IMR-90 (cell line): ENCODE measurements around the gene ST6GALNAC3. TPM values are rescaled to one million over a fixed set of nuclear protein-coding genes. Genes with fewer than 3 reads are reported as not detected.

Experiments
- ATAC-seq: fragments of 200-7000 bp; cut with Tn5 transposase; 2 replicates; pipeline ENCODE4 v1.9.1; 2020; ENCODE audit warnings: low read depth, mild to moderate bottlenecking, moderate library complexity
- BruUV-seq: library from RNA; stranded (reverse); fragments of 400-500 nt; replicated peaks from 2 replicates; lab custom pipeline; 2021; lab: Mats Ljungman, UMichigan
- CTCF ChIA-PET: fragments of 300-600 bp; formaldehyde crosslinking; extraction: SDS; loops from one replicate; lab custom pipeline; 2021; ENCODE audit warnings: antibody characterized with exemption; lab: Yijun Ruan, JAX
- POLR2A ChIA-PET: fragments of 300-600 bp; sonication (Branson Sonifier 250); formaldehyde crosslinking; loops from one replicate; lab custom pipeline; 2022; ENCODE audit warnings: antibody characterized with exemption; ENCODE audit not compliant: unreplicated experiment; lab: Charles Lee
- DNase-seq: peaks from one replicate; pipeline ENCODE4 v3.0.0; 2013
- H2AFZ ChIP-seq: replicated peaks from 2 replicates; pipeline ENCODE3; 2013; ENCODE audit warnings: low read length, mild to moderate bottlenecking; ENCODE audit not compliant: poor library complexity
- H2AK5ac ChIP-seq: 2 replicates; pipeline ENCODE4 v1.6.1; 2013; ENCODE audit warnings: low read depth, low read length, inconsistent platforms
- H2AK9ac ChIP-seq: replicated peaks from 2 replicates; pipeline ENCODE3; 2013; ENCODE audit warnings: mild to moderate bottlenecking, low read depth, low read length, moderate library complexity; ENCODE audit not compliant: poor library complexity
- H2BK120ac ChIP-seq: 2 replicates; pipeline ENCODE4 v1.6.1; 2013; ENCODE audit warnings: low read depth, low read length, inconsistent platforms
- H2BK15ac ChIP-seq: 3 replicates; pipeline ENCODE4 v1.6.1; 2013; ENCODE audit warnings: low read depth, low read length, inconsistent platforms
- H2BK20ac ChIP-seq: 2 replicates; pipeline ENCODE4 v1.6.1; 2013; ENCODE audit warnings: low read depth, mild to moderate bottlenecking, inconsistent platforms, low read length, moderate library complexity
- H2BK5ac ChIP-seq: 2 replicates; pipeline ENCODE4 v1.6.1; 2013; ENCODE audit warnings: mild to moderate bottlenecking, low read depth, low read length, inconsistent platforms; ENCODE audit not compliant: poor library complexity, severe bottlenecking
- H3K14ac ChIP-seq: replicated peaks from 2 replicates; pipeline ENCODE4 v1.6.1; 2013; ENCODE audit warnings: low read depth, low read length, inconsistent platforms
- H3K18ac ChIP-seq: 2 replicates; pipeline ENCODE4 v1.6.1; 2013; ENCODE audit warnings: low read depth, low read length, control low read depth
- H3K23ac ChIP-seq: 2 replicates; pipeline ENCODE4 v1.6.1; 2013; ENCODE audit warnings: low read depth, low read length, inconsistent platforms
- H3K27ac ChIP-seq: 2 replicates; pipeline ENCODE4 v1.5.1; 2013; ENCODE audit warnings: mild to moderate bottlenecking, control low read depth, low read length; ENCODE audit not compliant: insufficient read depth
- H3K27me3 ChIP-seq: 2 replicates; pipeline ENCODE4 v1.6.1; 2013; ENCODE audit warnings: low read length; ENCODE audit not compliant: control insufficient read depth, insufficient read depth
- H3K36me3 ChIP-seq: 2 replicates; pipeline ENCODE4 v1.6.1; 2013; ENCODE audit warnings: low read length, mixed read lengths; ENCODE audit not compliant: control insufficient read depth, insufficient read depth
- H3K4ac ChIP-seq: 2 replicates; pipeline ENCODE4 v1.6.1; 2013; ENCODE audit warnings: low read depth, low read length, inconsistent platforms
- H3K4me1 ChIP-seq: 2 replicates; pipeline ENCODE4 v1.6.1; 2013; ENCODE audit warnings: low read length, mixed read lengths; ENCODE audit not compliant: control insufficient read depth, insufficient read depth
- H3K4me2 ChIP-seq: 2 replicates; pipeline ENCODE4 v1.6.1; 2013; ENCODE audit warnings: low read depth, mild to moderate bottlenecking, control low read depth, low read length, moderate library complexity
- H3K4me3 ChIP-seq: 2 replicates; pipeline ENCODE4 v1.5.1; 2013; ENCODE audit warnings: low read depth, mild to moderate bottlenecking, control low read depth, low read length, moderate library complexity; ENCODE audit not compliant: insufficient read depth
- H3K56ac ChIP-seq: 2 replicates; pipeline ENCODE4 v1.6.1; 2013; ENCODE audit warnings: low read length, inconsistent platforms; ENCODE audit not compliant: insufficient read depth; ENCODE audit errors: extremely low read depth
- H3K79me1 ChIP-seq, 2 experiments: 2 replicates each; pipeline ENCODE4 v1.6.1; 2013; ENCODE audit warnings: low read length in 2 of 2, inconsistent platforms in 1 of 2, low read depth in 1 of 2
- H3K9ac ChIP-seq: 2 replicates; pipeline ENCODE4 v1.6.1; 2013; ENCODE audit warnings: low read depth, low read length, control low read depth
- H3K9me1 ChIP-seq: 2 replicates; pipeline ENCODE4 v1.6.1; 2013; ENCODE audit warnings: low read length, inconsistent platforms; ENCODE audit not compliant: insufficient read depth
- H3K9me3 ChIP-seq: 2 replicates; pipeline ENCODE4 v1.6.1; 2013; ENCODE audit warnings: low read length; ENCODE audit not compliant: control insufficient read depth, insufficient read depth
- H4K20me1 ChIP-seq: 2 replicates; pipeline ENCODE4 v1.6.1; 2013; ENCODE audit warnings: low read length, inconsistent platforms; ENCODE audit not compliant: insufficient read depth
- H4K5ac ChIP-seq: 2 replicates; pipeline ENCODE4 v1.6.1; 2013; ENCODE audit warnings: mild to moderate bottlenecking, low read depth, low read length, control low read depth
- H4K8ac ChIP-seq, 2 experiments: 2 replicates each; pipeline ENCODE4 v1.6.1; 2013; ENCODE audit warnings: low read depth in 2 of 2, low read length in 2 of 2, control low read depth in 1 of 2, inconsistent platforms in 1 of 2
- H4K91ac ChIP-seq: 2 replicates; pipeline ENCODE4 v1.6.1; 2013; ENCODE audit warnings: low read depth, low read length, inconsistent platforms; ENCODE audit not compliant: insufficient read depth
- BHLHE40 ChIP-seq: fragments of 150-350 bp; IDR thresholded peaks from 2 replicates; pipeline ENCODE4 v1.6.1; 2016; ENCODE audit warnings: mild to moderate bottlenecking, low read depth, low read length
- CEBPB ChIP-seq: IDR thresholded peaks from 2 replicates; pipeline ENCODE4 v1.6.1; 2012; ENCODE audit warnings: low read depth, low read length, improper control_type of control experiment
- CHD1 ChIP-seq: IDR thresholded peaks from 2 replicates; pipeline ENCODE4 v1.6.1; 2012; ENCODE audit warnings: low read depth, low read length, improper control_type of control experiment
- CTCF ChIP-seq: conservative IDR thresholded peaks from 2 replicates; pipeline ENCODE4 v1.5.1; 2012; ENCODE audit warnings: mild to moderate bottlenecking, low read depth, low read length, improper control_type of control experiment
- ELK1 ChIP-seq: fragments of 150-350 bp; IDR thresholded peaks from 2 replicates; pipeline ENCODE4 v1.6.1; 2016; ENCODE audit warnings: low read depth, mild to moderate bottlenecking, low read length, moderate library complexity, borderline replicate concordance
- FOS ChIP-seq: fragments of 150-350 bp; IDR thresholded peaks from 2 replicates; pipeline ENCODE4 v1.6.1; 2016; ENCODE audit warnings: low read depth, low read length
- MAFK ChIP-seq: IDR thresholded peaks from 2 replicates; pipeline ENCODE4 v1.6.1; 2012; ENCODE audit warnings: low read depth, low read length, improper control_type of control experiment
- MAZ ChIP-seq: IDR thresholded peaks from 2 replicates; pipeline ENCODE4 v1.6.1; 2012; ENCODE audit warnings: low read depth, mild to moderate bottlenecking, low read length, improper control_type of control experiment, moderate library complexity, borderline replicate concordance
- MXI1 ChIP-seq: IDR thresholded peaks from 2 replicates; pipeline ENCODE4 v1.6.1; 2012; ENCODE audit warnings: low read depth, mild to moderate bottlenecking, low read length, moderate library complexity, borderline replicate concordance
- NFE2L2 ChIP-seq: fragments of 150-350 bp; IDR thresholded peaks from 2 replicates; pipeline ENCODE4 v1.6.1; 2016; ENCODE audit warnings: low read depth, mild to moderate bottlenecking, low read length
- POLR2A ChIP-seq: IDR thresholded peaks from 2 replicates; pipeline ENCODE4 v1.6.1; 2012; ENCODE audit warnings: mild to moderate bottlenecking, low read depth, low read length
- RAD21 ChIP-seq: IDR thresholded peaks from 2 replicates; pipeline ENCODE4 v1.6.1; 2012; ENCODE audit warnings: low read length, improper control_type of control experiment
- RCOR1 ChIP-seq: IDR thresholded peaks from 2 replicates; pipeline ENCODE4 v1.6.1; 2012; ENCODE audit warnings: mild to moderate bottlenecking, low read length, improper control_type of control experiment; ENCODE audit not compliant: insufficient replicate concordance
- RFX5 ChIP-seq: IDR thresholded peaks from 2 replicates; pipeline ENCODE4 v1.8.0; 2012; ENCODE audit warnings: low read depth, mild to moderate bottlenecking, low read length, moderate library complexity
- SMC3 ChIP-seq: fragments of 150-350 bp; IDR thresholded peaks from 2 replicates; pipeline ENCODE4 v1.6.1; 2016; ENCODE audit warnings: low read depth, mild to moderate bottlenecking, antibody characterized with exemption, low read length, moderate library complexity
- USF2 ChIP-seq: fragments of 150-350 bp; IDR thresholded peaks from 2 replicates; pipeline ENCODE4 v1.6.1; 2017; ENCODE audit warnings: mild to moderate bottlenecking, antibody characterized with exemption, low read length, low read depth
- WGBS, 2 experiments: methylation state at CpG; one replicate each; pipeline versions ENCODE4 v1.1.5 to v1.1.7; 2013; ENCODE audit warnings: missing lambda C conversion rate in 2 of 2; ENCODE audit not compliant: insufficient read length in 1 of 2; ENCODE audit errors: extremely low coverage in 2 of 2; 5-methylcytosine and 5-hydroxymethylcytosine counted together
- dilution Hi-C: fragments of 300-500 bp; cut with HindIII; formaldehyde crosslinking; loops from one replicate; pipeline ENCODE4 v1.14.3; 2018; ENCODE audit warnings: low sequenced_read_pairs; ENCODE audit not compliant: unreplicated experiment
- in situ Hi-C: fragments of 300-500 bp; cut with MboI; formaldehyde crosslinking; loops from 3 replicates; pipeline ENCODE4 v1.14.3; 2019; ENCODE audit warnings: low sequenced_read_pairs, inconsistent platforms, mixed read lengths
- intact Hi-C: fragments of 100-400 bp; cut with micrococcal nuclease; formaldehyde crosslinking; loops from 2 replicates; pipeline ENCODE4 v1.10.0; 2022
- polyA plus RNA-seq, 3 experiments: library from polyadenylated mRNA; depleted of rRNA; stranded (reverse); fragments of >200 nt; gene quantifications; 2 replicates each; pipeline ENCODE4 v1.2.3, GENCODE V29; 2012; ENCODE audit warnings: low replicate concordance in 1 of 3
- total RNA-seq: library from RNA; depleted of rRNA; stranded (reverse); fragments of >200 nt; gene quantifications from 2 replicates; pipeline ENCODE4 v1.2.3, GENCODE V29; 2012

The ST6GALNAC3 gene
- total and polyA plus RNA-seq, 2 of the 4 experiments (the other 2 are of a cell fraction) = 0.65 to 1.3 TPM

- Histone ChIP-seq H3K4me3 (no peak overlapping the region), H4K91ac (no peak overlapping the region), H3K27ac (no peak overlapping the region), H4K20me1 (no peaks in the 10 kb centered on the region), H3K18ac (no peak overlapping the region), H3K4me1 (no peaks in the 10 kb centered on the region), H2BK15ac (no peak overlapping the region), H2AK5ac (no peak overlapping the region), H2BK5ac (no peak overlapping the region), H2BK20ac (no peak overlapping the region), H3K27me3 (no peaks in the 10 kb centered on the region), H4K5ac (no peak overlapping the region), H4K8ac (no peak overlapping the region), H2AFZ (no peak overlapping the region), H3K79me1 (no peaks in the 10 kb centered on the region), H2BK120ac (no peak overlapping the region), H3K36me3 (no peaks in the 10 kb centered on the region), H3K4ac (no peak overlapping the region), H3K9ac (no peak overlapping the region), H3K23ac (no peak overlapping the region), H3K9me3 (no peaks in the 10 kb centered on the region), H3K4me2 (no peak overlapping the region), H3K56ac (no peak overlapping the region), H2AK9ac (no peak overlapping the region), H3K9me1 (no peaks in the 10 kb centered on the region), H3K14ac (no peak overlapping the region)
- 76% methylated on average over 2 of the region's 4 CpGs; no CpG with 5 or more reads in 1 of the 2 experiments for WGBS, 2 experiments
- CTCF ChIA-PET = no interaction called here
- dilution Hi-C loops (no loop called here), intact Hi-C loops (no loop called here), in situ Hi-C loops (no loop called here)
- TF ChIP-seq RCOR1 (no peak), NFE2L2 (no peak), USF2 (no peak), RAD21 (no peak), BHLHE40 (no peak), CEBPB (no peak), MXI1 (no peak), MAFK (no peak), SMC3 (no peak), FOS (no peak), CTCF (no peak), CHD1 (no peak), POLR2A (no peak), ELK1 (no peak), RFX5 (no peak), MAZ (no peak)
- POLR2A ChIA-PET = no interaction called here
- no peak for ATAC-seq
- BruUV-seq = no TSS peak
- DNase-seq = no peak
These were observed 34.9 kb downstream of the ST6GALNAC3 start for GRCh38 chr1:76109404-76109803.
